Transverse colon (tissue), 4 donors: ENCODE measurements around the gene INPP5F. TPM values are rescaled to one million over a fixed set of nuclear protein-coding genes. Genes with fewer than 3 reads are reported as not detected.

Source experiments
- DNase-seq: peaks from one replicate; pipeline ENCODE4 v3.0.0-alpha.2; 2019
- H3K27ac ChIP-seq, 4 donors: fragments of 200-600 bp; sonication (generic); 2 replicates each; pipeline ENCODE4 v1.5.1; 2016 to 2018; ENCODE audit warnings: inconsistent platforms in 4 of 4
- H3K27me3 ChIP-seq: fragments of 200-600 bp; sonication (generic); 2 replicates; pipeline ENCODE4 v1.5.1; 2017; ENCODE audit warnings: inconsistent platforms
- H3K36me3 ChIP-seq, 4 donors: fragments of 200-600 bp; sonication (generic); 2 replicates each; pipeline ENCODE4 v1.5.1; 2017 to 2019; ENCODE audit warnings: inconsistent platforms in 4 of 4
- H3K4me1 ChIP-seq, 4 donors: fragments of 200-600 bp; sonication (generic); 2 replicates each; pipeline ENCODE4 v1.5.1; 2017 to 2020; ENCODE audit warnings: inconsistent platforms in 4 of 4
- H3K4me3 ChIP-seq, 4 donors: fragments of 200-600 bp; sonication (generic); 1 replicate in 1 of 4; 2 replicates in 3 of 4; pipeline versions ENCODE4 v1.5.1 to v1.6.1; 2017 to 2019; ENCODE audit warnings: inconsistent platforms in 4 of 4
- H3K9me3 ChIP-seq, 2 donors: fragments of 200-600 bp; sonication (generic); 2 replicates each; pipeline ENCODE4 v1.5.1; 2017 to 2019; ENCODE audit warnings: inconsistent platforms in 2 of 2
- EP300 ChIP-seq: sonication (generic); formaldehyde crosslinking; IDR thresholded peaks from one replicate; pipeline ENCODE4 v1.6.1; 2017; ENCODE audit warnings: antibody characterized with exemption, low read depth
- POLR2A ChIP-seq: fragments of 450-650 bp; IDR thresholded peaks from one replicate; pipeline ENCODE4 v1.6.1; 2016; ENCODE audit warnings: antibody characterized with exemption, mild to moderate bottlenecking, moderate library complexity
- POLR2AphosphoS5 ChIP-seq, 3 donors: sonication (generic); formaldehyde crosslinking; IDR thresholded peaks; one replicate each; pipeline ENCODE4 v1.6.1; 2016; ENCODE audit warnings: antibody characterized with exemption in 3 of 3
- WGBS, 2 donors: methylation state at CpG; one replicate each; pipeline ENCODE4 v1.1.5; 2018; ENCODE audit warnings: low coverage in 1 of 2; 5-methylcytosine and 5-hydroxymethylcytosine counted together
- in situ Hi-C, 4 donors: fragments of 200-750 bp; cut with MboI; loops; one replicate each; pipeline versions ENCODE4 v1.15.0 to v1.15.1; 2017; ENCODE audit warnings: low sequenced_read_pairs in 3 of 4, low pct_ligation_motif_present in 1 of 4, low pct_unique_long_range_greater_than_20kb in 1 of 4
- intact Hi-C: fragments of 100-400 bp; cut with DNase I; formaldehyde crosslinking; loops from one replicate; pipeline ENCODE4 v1.15.1; 2023; ENCODE audit warnings: low total_unique reads
- total RNA-seq, 4 donors: library from RNA; depleted of rRNA; stranded (reverse); fragments of >200 nt; gene quantifications; one replicate each; pipeline ENCODE4 v1.1.0, GENCODE V29; 2016
- TF ChIP-seq, protein P1 (sequence below), 5 experiments: fragments of 200-600 bp in 3 of 5; fragments of 450-650 bp in 2 of 5; sonication (generic) in 3 of 5; IDR thresholded peaks; 1 replicate in 2 of 5; 2 replicates in 3 of 5; pipeline ENCODE4 v1.5.1; 2016 to 2017; ENCODE audit warnings: antibody characterized with exemption in 5 of 5, inconsistent platforms in 3 of 5, mild to moderate bottlenecking in 2 of 5, moderate library complexity in 1 of 5

INPP5F gene
- total RNA-seq, 4 donors from 2014 or later = 11.6 to 24.6 (median 16.6) TPM

DNA sequence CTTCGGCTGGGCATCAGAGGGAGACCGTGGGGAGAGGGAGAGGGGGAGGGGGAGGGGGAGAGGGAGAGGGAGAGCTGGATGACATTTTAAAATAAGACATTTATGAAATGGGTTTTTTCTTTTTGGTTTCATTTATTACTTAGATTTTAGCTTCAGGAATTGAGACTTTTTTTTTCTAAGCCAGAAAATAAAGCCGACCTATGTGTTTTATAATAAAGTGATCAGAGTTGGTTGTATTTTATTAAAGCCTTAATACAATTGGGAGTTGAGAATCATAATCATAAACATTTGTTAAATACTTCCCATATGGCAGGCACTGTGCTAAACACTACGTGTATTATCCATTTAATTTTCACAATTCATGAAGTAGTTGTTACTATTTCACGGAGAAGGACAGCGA lies 70.2 kb downstream of the INPP5F start:
- 93 to 96% methylated on average over 4 to 6 of the region's 6 CpGs for WGBS, 2 donors
- Histone ChIP-seq H3K27ac (no peak overlapping the region), H3K27me3 (no peaks in the 10 kb centered on the region), H3K4me3 (no peak overlapping the region), H3K4me1 (no peaks in the 10 kb centered on the region), H3K36me3 (peaks cover 0 to 3% (median 0%) of the 10 kb centered on the region in 4 donors), H3K9me3 (no peaks in the 10 kb centered on the region)
- TF ChIP-seq, protein P1, sequence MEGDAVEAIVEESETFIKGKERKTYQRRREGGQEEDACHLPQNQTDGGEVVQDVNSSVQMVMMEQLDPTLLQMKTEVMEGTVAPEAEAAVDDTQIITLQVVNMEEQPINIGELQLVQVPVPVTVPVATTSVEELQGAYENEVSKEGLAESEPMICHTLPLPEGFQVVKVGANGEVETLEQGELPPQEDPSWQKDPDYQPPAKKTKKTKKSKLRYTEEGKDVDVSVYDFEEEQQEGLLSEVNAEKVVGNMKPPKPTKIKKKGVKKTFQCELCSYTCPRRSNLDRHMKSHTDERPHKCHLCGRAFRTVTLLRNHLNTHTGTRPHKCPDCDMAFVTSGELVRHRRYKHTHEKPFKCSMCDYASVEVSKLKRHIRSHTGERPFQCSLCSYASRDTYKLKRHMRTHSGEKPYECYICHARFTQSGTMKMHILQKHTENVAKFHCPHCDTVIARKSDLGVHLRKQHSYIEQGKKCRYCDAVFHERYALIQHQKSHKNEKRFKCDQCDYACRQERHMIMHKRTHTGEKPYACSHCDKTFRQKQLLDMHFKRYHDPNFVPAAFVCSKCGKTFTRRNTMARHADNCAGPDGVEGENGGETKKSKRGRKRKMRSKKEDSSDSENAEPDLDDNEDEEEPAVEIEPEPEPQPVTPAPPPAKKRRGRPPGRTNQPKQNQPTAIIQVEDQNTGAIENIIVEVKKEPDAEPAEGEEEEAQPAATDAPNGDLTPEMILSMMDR (IDR thresholded peaks at IDR 0.05) = no peak
- no peak for TF ChIP-seq EP300
- TF ChIP-seq POLR2A = no peak
- no peak for TF ChIP-seq POLR2AphosphoS5 (IDR thresholded peaks at IDR 0.05)
- DNase-seq = no peak
- in situ Hi-C loops = no loop called here
- intact Hi-C loops = no loop called here

GRCh38 chr10:119801176-119801575 lies 75.3 kb downstream of the INPP5F start:
- no peak for DNase-seq
- H3K9me3 ChIP-seq = no peaks in the 10 kb centered on the region
- H3K27ac ChIP-seq = no peak overlapping the region
- no peak overlapping the region for H3K4me3 ChIP-seq
- intact Hi-C loops = no loop called here
- TF ChIP-seq POLR2A (no peak), EP300 (no peak), POLR2AphosphoS5 (IDR thresholded peaks at IDR 0.05) (no peak)
- TF ChIP-seq, protein P1 (IDR thresholded peaks at IDR 0.05) = no peak
- H3K27me3 ChIP-seq = no peaks in the 10 kb centered on the region
- H3K36me3 ChIP-seq = peaks cover 0 to 10% (median 0%) of the 10 kb centered on the region in 4 donors
- H3K4me1 ChIP-seq = no peaks in the 10 kb centered on the region
- 90 to 100% methylated on average over 1 to 2 of the region's 2 CpGs for WGBS, 2 donors
- in situ Hi-C loops = no loop called here

DNA sequence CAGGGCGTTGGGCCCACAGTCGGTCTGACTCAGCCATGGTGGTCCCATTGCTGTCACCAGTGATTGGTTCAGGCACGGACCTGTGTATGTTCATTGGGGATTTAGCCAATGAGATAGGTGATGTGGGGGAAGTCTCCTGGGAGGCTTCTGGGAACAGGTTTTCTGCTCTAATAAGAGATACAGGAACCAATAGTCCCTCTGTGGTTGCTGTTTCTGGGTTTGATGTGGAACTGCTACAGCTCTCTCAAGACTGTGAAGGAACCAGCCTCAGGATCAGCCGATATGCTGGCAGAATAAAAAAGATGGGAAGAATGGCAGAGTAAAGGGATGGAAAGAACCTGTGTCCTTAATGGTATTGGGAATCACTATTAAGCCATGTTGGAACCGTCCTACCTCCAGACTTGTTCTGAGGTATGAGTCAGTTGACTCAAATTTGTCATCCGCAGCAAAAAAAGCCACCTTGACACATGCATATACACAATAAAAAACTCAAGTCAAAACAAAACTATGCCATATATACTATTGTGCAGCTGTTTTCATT lies 76.2 kb downstream of the INPP5F start:
- DNase-seq = no peak
- no peak overlapping the region for H3K27ac ChIP-seq
- no peaks in the 10 kb centered on the region for H3K4me1 ChIP-seq
- no peak overlapping the region for H3K4me3 ChIP-seq
- in situ Hi-C loops (no loop called here), intact Hi-C loops (no loop called here)
- H3K27me3 ChIP-seq = no peaks in the 10 kb centered on the region
- no peaks in the 10 kb centered on the region for H3K9me3 ChIP-seq
- TF ChIP-seq POLR2A (no peak), EP300 (no peak), POLR2AphosphoS5 (IDR thresholded peaks at IDR 0.05) (no peak)
- TF ChIP-seq, protein P1 (IDR thresholded peaks at IDR 0.05) = no peak
- peaks cover 0 to 10% (median 0%) of the 10 kb centered on the region in 4 donors for H3K36me3 ChIP-seq
- WGBS, 2 donors = 77 to 83% methylated on average over 6 of the region's 6 CpGs

DNA sequence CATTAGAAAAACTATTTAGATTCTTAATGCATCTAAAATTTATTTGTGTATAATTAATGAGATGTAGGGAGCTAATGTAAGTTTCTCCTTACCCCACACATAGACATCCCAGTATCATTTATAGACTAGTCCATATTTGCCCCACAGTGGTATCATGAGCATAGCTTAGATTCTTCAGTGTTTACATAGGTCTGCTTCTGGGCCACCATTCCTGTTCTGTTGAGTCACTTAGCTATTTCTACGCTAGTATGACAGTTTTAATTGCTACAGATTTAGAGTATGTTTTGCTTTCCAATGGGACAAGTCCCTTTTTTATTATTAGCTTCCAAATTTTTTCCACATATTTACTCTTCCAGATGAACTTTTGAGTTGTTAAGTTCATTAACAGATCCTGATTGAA lies 77.4 kb downstream of the INPP5F start:
- no peaks in the 10 kb centered on the region for H3K4me1 ChIP-seq
- in situ Hi-C loops (no loop called here), intact Hi-C loops (no loop called here)
- no peaks in the 10 kb centered on the region for H3K9me3 ChIP-seq
- WGBS, 2 donors = 68 to 88% methylated on average over 1 of the region's 1 CpG
- no peak for DNase-seq
- no peaks in the 10 kb centered on the region for H3K27me3 ChIP-seq
- TF ChIP-seq POLR2A (no peak), EP300 (no peak), POLR2AphosphoS5 (IDR thresholded peaks at IDR 0.05) (no peak)
- TF ChIP-seq, protein P1 (IDR thresholded peaks at IDR 0.05) = no peak
- no peak overlapping the region for H3K4me3 ChIP-seq
- peaks cover 0 to 7% (median 0%) of the 10 kb centered on the region in 4 donors for H3K36me3 ChIP-seq
- H3K27ac ChIP-seq = no peak overlapping the region
